Measurements from ENCODE around the gene ZNF664.

Gene ZNF664

DNA sequence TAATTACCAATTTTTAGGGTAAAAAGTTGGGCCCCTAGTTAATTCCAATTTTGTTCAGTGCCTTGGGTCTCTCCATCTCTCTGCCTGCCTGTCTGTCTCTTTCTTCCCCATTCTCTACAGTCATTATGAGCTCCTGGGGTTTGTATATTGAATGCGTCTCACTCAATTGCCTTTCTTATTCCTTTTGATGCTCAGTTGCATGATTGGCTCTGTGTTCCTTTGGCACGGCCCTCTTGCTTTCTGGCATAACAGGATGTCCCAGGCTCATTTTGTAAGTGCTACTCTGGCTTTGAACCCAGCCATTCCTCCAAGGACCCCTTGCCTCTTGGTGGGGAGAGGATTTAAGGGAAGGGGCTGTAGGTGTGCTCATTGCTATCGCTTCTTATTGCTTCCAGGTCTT lies 35.6 kb downstream of the ZNF664 start:
- no peak for DNase-seq (ENCODE audit: low read depth)
- TF ChIP-seq, protein P1, sequence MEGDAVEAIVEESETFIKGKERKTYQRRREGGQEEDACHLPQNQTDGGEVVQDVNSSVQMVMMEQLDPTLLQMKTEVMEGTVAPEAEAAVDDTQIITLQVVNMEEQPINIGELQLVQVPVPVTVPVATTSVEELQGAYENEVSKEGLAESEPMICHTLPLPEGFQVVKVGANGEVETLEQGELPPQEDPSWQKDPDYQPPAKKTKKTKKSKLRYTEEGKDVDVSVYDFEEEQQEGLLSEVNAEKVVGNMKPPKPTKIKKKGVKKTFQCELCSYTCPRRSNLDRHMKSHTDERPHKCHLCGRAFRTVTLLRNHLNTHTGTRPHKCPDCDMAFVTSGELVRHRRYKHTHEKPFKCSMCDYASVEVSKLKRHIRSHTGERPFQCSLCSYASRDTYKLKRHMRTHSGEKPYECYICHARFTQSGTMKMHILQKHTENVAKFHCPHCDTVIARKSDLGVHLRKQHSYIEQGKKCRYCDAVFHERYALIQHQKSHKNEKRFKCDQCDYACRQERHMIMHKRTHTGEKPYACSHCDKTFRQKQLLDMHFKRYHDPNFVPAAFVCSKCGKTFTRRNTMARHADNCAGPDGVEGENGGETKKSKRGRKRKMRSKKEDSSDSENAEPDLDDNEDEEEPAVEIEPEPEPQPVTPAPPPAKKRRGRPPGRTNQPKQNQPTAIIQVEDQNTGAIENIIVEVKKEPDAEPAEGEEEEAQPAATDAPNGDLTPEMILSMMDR (conservative IDR thresholded peaks at IDR 0.05; ENCODE audit: low read depth, low read length) = no peak
- no peak overlapping the region for H3K4me3 ChIP-seq (ENCODE audit: low read depth, low read length)

DNA sequence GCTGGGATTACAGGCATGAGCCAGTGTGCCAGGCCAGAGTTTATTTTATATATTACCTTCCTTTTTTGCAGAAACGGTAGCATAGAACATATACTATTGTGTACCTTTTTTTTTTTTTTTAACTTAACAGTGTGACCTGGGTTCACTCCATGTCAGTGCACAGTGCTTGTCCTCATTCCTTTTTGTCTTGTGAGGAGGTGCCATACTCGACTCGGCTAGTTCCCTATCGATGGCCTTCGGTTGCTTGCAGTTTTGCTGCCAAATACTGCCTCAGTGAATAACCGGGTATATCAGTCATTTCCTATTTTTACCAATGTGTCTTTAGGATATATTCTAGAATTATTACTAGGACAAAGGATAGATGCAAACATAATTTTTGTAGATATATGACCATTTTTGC lies 36.8 kb downstream of the ZNF664 start:
- TF ChIP-seq, protein P1 (conservative IDR thresholded peaks at IDR 0.05; ENCODE audit: low read depth, low read length) = no peak
- no peak overlapping the region for H3K4me3 ChIP-seq (ENCODE audit: low read depth, low read length)
- no peak for DNase-seq (ENCODE audit: low read depth)

DNA sequence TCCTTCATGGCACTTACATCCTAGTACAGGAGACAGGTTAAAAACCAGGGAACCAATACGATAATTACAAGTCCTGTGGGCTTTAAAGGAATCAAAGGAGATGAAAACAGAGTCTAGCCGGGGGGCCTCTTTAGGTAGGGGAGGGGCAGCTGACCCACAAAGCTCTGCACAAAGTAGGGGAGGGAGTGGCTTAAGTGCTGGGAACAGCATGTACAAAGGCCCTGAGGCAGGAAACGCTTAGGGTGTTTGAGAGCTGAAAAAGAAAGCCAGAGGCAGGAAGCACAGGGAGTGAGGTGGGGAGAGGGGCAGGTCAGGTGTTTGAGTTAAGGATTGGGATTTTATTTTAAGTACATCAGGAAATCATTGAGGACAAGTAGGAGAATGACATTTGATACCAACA lies 37.7 kb downstream of the ZNF664 start:
- no peak for DNase-seq (ENCODE audit: low read depth)
- TF ChIP-seq, protein P1 (conservative IDR thresholded peaks at IDR 0.05; ENCODE audit: low read depth, low read length) = no peak
- H3K4me3 ChIP-seq (ENCODE audit: low read depth, low read length) = no peak overlapping the region

DNA sequence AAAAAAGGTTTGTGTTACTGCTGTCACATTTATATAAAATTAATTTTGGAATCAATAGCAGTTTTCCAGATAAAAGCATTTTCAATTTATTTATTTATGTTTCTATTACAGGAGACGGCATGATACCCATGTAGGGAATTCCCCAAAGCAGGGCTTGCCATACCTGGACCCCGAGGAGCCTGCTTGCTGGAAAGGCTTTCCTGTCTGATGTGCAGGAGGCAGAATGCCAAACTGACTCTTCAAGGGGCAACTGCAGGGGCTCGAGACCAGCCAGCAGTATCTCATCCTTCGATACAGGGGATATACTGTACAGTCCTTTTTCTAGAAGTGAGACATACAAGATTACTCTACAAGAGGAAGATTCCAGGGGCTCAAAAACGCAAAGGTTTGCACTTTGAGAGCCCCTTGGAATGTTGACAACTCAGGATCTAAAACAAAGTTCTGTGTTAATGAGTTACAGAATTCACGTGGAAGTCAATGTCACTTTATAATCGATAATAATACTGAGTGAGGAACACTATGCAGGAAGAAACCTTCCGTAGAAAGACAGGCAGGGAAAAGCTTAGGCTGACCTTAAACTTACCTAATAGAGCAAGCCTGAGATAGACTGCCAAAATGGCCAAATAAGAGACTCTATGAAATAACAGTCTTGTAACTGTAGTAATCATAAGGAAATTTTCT lies 38.6 kb downstream of the ZNF664 start:
- TF ChIP-seq, protein P1 (conservative IDR thresholded peaks at IDR 0.05; ENCODE audit: low read depth, low read length) = no peak
- no peak for DNase-seq (ENCODE audit: low read depth)

DNA sequence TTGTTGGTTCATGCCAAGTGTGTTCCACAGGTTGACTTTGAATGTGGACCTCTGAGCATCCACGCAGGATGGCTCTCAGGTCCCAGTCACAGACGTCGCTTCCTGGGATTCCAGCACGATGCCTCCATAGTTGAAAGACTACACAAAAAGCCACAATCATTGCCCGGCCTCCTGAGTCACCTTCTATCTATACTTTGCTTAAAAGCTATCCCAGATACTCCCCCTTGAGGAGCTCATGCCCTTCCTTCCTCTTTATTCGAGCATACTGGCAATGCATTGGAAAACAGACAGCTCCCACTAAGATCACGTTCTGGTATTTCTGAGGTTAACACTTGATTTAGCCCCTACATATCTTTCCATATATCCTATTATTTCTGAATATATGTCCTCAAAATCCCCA lies 40.1 kb downstream of the ZNF664 start:
- TF ChIP-seq, protein P1 (conservative IDR thresholded peaks at IDR 0.05; ENCODE audit: low read depth, low read length) = no peak
- no peak for DNase-seq (ENCODE audit: low read depth)
- no peak overlapping the region for H3K4me3 ChIP-seq (ENCODE audit: low read depth, low read length)

More for the DNA sequence above, 38.6 kb downstream of the ZNF664 start:
- H3K4me3 ChIP-seq (ENCODE audit: low read depth, low read length) = no peak overlapping the region

DNA sequence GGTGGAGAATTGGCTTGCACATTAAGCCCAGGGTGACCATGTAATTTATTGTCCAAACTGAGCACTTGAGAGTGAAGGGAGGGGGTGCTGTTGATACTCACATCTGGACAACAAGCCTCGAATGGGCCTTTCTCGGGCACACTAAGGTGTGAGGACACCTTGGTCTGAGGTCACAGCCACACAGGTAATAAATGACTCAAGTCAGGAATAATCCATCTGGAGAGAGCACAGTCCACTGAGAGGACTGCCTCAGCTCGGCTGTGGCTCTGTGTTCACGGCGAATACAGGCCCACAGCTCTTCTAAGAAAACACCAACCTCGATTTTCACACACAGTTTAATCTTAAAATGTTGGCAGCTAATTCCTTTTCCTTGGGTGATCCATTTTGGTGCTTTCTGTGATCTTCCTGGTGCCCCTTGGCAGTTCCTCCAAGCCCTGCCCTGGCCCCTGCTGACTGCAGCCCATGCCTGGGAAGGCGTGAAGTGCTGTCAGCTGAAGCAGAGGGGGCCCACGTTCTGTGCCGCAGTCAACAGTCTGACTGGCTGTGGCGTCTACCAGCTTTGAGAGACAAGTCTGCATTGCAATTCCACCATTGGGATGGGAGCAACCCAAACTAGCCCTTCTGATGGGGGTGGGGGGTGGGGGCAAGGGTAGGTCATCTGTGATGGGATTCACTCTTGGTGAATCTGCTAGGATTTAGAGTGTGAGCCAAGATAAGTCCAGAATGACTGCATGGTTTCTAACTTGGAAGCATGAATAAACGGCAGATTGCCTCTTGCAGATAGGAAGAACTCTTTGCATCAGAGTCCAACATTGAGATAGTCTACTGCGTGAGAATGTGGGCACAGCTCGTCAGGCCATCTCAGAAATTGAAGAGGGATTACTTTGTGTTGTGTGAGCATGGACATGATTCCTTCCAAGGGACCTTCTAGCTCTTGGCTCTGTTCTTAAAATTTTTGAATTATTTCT lies 42.8 kb downstream of the ZNF664 start:
- no peak for DNase-seq (ENCODE audit: low read depth)
- H3K4me3 ChIP-seq (ENCODE audit: low read depth, low read length) = no peak overlapping the region
- TF ChIP-seq, protein P1 (conservative IDR thresholded peaks at IDR 0.05; ENCODE audit: low read depth, low read length) = no peak

Data from choroid plexus epithelial cell (primary cell).